ENCODE data around the gene RNF144A.

DNA sequence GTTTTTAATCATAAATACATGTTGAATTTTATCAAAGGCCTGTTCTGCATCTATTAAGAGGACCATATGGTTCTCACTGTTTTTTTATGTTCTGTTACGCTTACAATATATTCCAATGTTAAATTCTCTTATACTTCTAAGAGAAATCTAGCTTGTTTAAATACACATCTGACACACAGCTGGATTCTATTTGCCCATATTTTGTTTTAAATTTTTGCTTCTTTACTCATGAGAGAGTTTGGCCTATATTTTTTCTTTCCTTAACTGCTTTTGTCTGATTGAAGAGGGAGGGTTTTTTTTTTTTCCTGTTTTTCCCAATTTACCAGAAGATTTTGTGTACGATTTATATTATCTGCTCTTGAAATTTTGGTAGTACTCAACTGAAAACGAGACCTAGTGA, 34.9 kb downstream of the RNF144A start:
- TF ChIP-seq, protein P1, sequence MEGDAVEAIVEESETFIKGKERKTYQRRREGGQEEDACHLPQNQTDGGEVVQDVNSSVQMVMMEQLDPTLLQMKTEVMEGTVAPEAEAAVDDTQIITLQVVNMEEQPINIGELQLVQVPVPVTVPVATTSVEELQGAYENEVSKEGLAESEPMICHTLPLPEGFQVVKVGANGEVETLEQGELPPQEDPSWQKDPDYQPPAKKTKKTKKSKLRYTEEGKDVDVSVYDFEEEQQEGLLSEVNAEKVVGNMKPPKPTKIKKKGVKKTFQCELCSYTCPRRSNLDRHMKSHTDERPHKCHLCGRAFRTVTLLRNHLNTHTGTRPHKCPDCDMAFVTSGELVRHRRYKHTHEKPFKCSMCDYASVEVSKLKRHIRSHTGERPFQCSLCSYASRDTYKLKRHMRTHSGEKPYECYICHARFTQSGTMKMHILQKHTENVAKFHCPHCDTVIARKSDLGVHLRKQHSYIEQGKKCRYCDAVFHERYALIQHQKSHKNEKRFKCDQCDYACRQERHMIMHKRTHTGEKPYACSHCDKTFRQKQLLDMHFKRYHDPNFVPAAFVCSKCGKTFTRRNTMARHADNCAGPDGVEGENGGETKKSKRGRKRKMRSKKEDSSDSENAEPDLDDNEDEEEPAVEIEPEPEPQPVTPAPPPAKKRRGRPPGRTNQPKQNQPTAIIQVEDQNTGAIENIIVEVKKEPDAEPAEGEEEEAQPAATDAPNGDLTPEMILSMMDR (IDR thresholded peaks at IDR 0.05), result no peak
- TF ChIP-seq POLR2AphosphoS5 (IDR thresholded peaks at IDR 0.05), result no peak
